ENCODE measurements around the gene MLH3.

Gene MLH3

DNA sequence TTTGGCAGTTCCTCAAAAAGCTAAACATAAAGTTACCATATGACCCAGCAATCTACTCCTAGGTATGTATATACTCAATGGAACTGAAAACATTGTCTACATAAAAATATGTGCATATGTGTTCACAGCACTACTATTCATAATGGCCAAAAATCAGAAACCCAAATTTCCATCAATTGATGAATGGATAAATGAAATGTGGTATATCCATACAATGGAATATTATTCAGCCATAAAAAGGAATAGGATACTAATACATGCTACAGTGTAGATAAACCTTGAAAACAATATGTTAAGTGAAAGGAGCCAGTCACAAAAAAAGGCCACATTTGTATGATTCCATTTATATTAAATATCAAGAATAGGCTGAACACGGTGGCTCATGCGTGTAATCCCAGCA, 9.2 kb upstream of the MLH3 start:
- no peak for ATAC-seq
- peak; percentile 100 for TF ChIP-seq ZNF8 (CRISPR knock-in tag; IDR thresholded peaks at IDR 0.05)
- TF ChIP-seq TOX (CRISPR knock-in tag; IDR thresholded peaks at IDR 0.05; ENCODE audit: borderline replicate concordance) = no peak

DNA sequence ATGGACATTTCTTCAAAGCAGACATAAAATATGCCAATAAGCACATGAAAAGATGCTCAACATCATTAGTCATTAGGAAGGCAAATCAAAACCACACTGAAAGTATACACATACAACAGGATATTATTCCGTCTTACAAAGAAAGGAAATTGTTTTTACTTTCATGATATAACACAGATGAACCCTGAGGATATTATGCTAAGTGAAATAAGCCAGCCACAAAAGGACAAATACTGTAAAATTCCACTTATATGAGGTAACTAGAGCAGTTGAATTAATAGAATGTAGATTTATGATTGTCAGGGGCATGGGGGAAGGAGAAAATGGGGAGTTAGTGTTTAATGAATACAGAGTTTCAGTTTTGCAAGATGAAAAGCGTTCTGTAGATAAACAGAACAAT, 8.4 kb upstream of the MLH3 start:
- TF ChIP-seq ARNTL (CRISPR knock-in tag; IDR thresholded peaks at IDR 0.05; ENCODE audit: borderline replicate concordance, low read depth) = no peak
- no peak for TF ChIP-seq ESRRG (CRISPR knock-in tag; IDR thresholded peaks at IDR 0.05)
- TF ChIP-seq, protein P1, sequence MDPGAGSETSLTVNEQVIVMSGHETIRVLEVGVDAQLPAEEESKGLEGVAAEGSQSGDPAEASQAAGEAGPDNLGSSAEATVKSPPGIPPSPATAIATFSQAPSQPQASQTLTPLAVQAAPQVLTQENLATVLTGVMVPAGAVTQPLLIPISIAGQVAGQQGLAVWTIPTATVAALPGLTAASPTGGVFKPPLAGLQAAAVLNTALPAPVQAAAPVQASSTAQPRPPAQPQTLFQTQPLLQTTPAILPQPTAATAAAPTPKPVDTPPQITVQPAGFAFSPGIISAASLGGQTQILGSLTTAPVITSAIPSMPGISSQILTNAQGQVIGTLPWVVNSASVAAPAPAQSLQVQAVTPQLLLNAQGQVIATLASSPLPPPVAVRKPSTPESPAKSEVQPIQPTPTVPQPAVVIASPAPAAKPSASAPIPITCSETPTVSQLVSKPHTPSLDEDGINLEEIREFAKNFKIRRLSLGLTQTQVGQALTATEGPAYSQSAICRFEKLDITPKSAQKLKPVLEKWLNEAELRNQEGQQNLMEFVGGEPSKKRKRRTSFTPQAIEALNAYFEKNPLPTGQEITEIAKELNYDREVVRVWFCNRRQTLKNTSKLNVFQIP (CRISPR knock-in tag; IDR thresholded peaks at IDR 0.05; ENCODE audit: borderline replicate concordance, low read depth) = peak; percentile 59; the same call in 1 of the 2 replicates
- TF ChIP-seq TCF4 (CRISPR knock-in tag; IDR thresholded peaks at IDR 0.05; ENCODE audit: borderline replicate concordance) = peak; percentile 74
- TF ChIP-seq ZNF8 (CRISPR knock-in tag; IDR thresholded peaks at IDR 0.05) = 0 out of 2 replicates have a peak, but pooled peaks have one; percentile 4
- peak; percentile 81; the same call in 1 of the 2 replicates for TF ChIP-seq CSDC2 (CRISPR knock-in tag; IDR thresholded peaks at IDR 0.05)
- no peak; the same call in 1 of the 2 replicates for TF ChIP-seq ZNF70 (CRISPR knock-in tag; IDR thresholded peaks at IDR 0.05)
- TF ChIP-seq GLIS3 (CRISPR knock-in tag; IDR thresholded peaks at IDR 0.05) = no peak
- TF ChIP-seq OSR1 (CRISPR knock-in tag; IDR thresholded peaks at IDR 0.05) = no peak
- TF ChIP-seq TOX (CRISPR knock-in tag; IDR thresholded peaks at IDR 0.05; ENCODE audit: borderline replicate concordance) = peak; percentile 85
- no peak; the same call in 1 of the 2 replicates for TF ChIP-seq ZFP30 (CRISPR knock-in tag; IDR thresholded peaks at IDR 0.05)
- peak; percentile 96 for TF ChIP-seq ISL1 (CRISPR knock-in tag; IDR thresholded peaks at IDR 0.05)
- no peak for TF ChIP-seq BACH2 (CRISPR knock-in tag; IDR thresholded peaks at IDR 0.05; ENCODE audit: borderline replicate concordance)
- TF ChIP-seq, protein P2, sequence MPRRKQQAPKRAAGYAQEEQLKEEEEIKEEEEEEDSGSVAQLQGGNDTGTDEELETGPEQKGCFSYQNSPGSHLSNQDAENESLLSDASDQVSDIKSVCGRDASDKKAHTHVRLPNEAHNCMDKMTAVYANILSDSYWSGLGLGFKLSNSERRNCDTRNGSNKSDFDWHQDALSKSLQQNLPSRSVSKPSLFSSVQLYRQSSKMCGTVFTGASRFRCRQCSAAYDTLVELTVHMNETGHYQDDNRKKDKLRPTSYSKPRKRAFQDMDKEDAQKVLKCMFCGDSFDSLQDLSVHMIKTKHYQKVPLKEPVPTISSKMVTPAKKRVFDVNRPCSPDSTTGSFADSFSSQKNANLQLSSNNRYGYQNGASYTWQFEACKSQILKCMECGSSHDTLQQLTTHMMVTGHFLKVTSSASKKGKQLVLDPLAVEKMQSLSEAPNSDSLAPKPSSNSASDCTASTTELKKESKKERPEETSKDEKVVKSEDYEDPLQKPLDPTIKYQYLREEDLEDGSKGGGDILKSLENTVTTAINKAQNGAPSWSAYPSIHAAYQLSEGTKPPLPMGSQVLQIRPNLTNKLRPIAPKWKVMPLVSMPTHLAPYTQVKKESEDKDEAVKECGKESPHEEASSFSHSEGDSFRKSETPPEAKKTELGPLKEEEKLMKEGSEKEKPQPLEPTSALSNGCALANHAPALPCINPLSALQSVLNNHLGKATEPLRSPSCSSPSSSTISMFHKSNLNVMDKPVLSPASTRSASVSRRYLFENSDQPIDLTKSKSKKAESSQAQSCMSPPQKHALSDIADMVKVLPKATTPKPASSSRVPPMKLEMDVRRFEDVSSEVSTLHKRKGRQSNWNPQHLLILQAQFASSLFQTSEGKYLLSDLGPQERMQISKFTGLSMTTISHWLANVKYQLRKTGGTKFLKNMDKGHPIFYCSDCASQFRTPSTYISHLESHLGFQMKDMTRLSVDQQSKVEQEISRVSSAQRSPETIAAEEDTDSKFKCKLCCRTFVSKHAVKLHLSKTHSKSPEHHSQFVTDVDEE (CRISPR knock-in tag; IDR thresholded peaks at IDR 0.05) = peak; percentile 72
- no peak for TF ChIP-seq PPARA (CRISPR knock-in tag; IDR thresholded peaks at IDR 0.05; ENCODE audit: borderline replicate concordance)
- no peak for TF ChIP-seq ZNF565 (CRISPR knock-in tag; conservative IDR thresholded peaks at IDR 0.05; ENCODE audit: low read depth)
- no peak for TF ChIP-seq SNAI2 (CRISPR knock-in tag; IDR thresholded peaks at IDR 0.05)
- no peak for TF ChIP-seq RARB (CRISPR knock-in tag; IDR thresholded peaks at IDR 0.05)
- no peak for TF ChIP-seq ZFP3 (CRISPR knock-in tag; IDR thresholded peaks at IDR 0.05)
- TF ChIP-seq, protein P3, sequence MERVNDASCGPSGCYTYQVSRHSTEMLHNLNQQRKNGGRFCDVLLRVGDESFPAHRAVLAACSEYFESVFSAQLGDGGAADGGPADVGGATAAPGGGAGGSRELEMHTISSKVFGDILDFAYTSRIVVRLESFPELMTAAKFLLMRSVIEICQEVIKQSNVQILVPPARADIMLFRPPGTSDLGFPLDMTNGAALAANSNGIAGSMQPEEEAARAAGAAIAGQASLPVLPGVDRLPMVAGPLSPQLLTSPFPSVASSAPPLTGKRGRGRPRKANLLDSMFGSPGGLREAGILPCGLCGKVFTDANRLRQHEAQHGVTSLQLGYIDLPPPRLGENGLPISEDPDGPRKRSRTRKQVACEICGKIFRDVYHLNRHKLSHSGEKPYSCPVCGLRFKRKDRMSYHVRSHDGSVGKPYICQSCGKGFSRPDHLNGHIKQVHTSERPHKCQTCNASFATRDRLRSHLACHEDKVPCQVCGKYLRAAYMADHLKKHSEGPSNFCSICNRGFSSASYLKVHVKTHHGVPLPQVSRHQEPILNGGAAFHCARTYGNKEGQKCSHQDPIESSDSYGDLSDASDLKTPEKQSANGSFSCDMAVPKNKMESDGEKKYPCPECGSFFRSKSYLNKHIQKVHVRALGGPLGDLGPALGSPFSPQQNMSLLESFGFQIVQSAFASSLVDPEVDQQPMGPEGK (CRISPR knock-in tag; IDR thresholded peaks at IDR 0.05; ENCODE audit: borderline replicate concordance) = peak; percentile 81
- TF ChIP-seq, protein P4, sequence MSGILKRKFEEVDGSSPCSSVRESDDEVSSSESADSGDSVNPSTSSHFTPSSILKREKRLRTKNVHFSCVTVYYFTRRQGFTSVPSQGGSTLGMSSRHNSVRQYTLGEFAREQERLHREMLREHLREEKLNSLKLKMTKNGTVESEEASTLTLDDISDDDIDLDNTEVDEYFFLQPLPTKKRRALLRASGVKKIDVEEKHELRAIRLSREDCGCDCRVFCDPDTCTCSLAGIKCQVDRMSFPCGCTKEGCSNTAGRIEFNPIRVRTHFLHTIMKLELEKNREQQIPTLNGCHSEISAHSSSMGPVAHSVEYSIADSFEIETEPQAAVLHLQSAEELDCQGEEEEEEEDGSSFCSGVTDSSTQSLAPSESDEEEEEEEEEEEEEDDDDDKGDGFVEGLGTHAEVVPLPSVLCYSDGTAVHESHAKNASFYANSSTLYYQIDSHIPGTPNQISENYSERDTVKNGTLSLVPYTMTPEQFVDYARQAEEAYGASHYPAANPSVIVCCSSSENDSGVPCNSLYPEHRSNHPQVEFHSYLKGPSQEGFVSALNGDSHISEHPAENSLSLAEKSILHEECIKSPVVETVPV (CRISPR knock-in tag; IDR thresholded peaks at IDR 0.05) = no peak
- TF ChIP-seq ZC3H10 (CRISPR knock-in tag; IDR thresholded peaks at IDR 0.05) = 0 out of 2 replicates have a peak, but pooled peaks have one; percentile 17
- TF ChIP-seq, protein P5, sequence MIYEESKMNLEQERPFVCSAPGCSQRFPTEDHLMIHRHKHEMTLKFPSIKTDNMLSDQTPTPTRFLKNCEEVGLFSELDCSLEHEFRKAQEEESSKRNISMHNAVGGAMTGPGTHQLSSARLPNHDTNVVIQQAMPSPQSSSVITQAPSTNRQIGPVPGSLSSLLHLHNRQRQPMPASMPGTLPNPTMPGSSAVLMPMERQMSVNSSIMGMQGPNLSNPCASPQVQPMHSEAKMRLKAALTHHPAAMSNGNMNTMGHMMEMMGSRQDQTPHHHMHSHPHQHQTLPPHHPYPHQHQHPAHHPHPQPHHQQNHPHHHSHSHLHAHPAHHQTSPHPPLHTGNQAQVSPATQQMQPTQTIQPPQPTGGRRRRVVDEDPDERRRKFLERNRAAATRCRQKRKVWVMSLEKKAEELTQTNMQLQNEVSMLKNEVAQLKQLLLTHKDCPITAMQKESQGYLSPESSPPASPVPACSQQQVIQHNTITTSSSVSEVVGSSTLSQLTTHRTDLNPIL (CRISPR knock-in tag; IDR thresholded peaks at IDR 0.05; ENCODE audit: low read depth) = peak; percentile 98
- peak; percentile 38 for ATAC-seq
